Measurements from ENCODE around the gene CALN1. TPM values are rescaled to one million over a fixed set of nuclear protein-coding genes. Genes with fewer than 3 reads are reported as not detected.

The CALN1 gene
- total and polyA plus RNA-seq, 2 experiments from 2014 or later = 7.6 to 14.5 TPM

GRCh38 chr7:72127136-72127535 lies 285.0 kb downstream of the CALN1 start:
- no peak for TF ChIP-seq EZH2 (IDR thresholded peaks at IDR 0.05; ENCODE audit: low read depth, unreplicated experiment)
- no peak for TF ChIP-seq ZNF462 (CRISPR knock-in tag; IDR thresholded peaks at IDR 0.05)
- no peak for TF ChIP-seq ZNF114 (CRISPR knock-in tag; IDR thresholded peaks at IDR 0.05)
- no peak for TF ChIP-seq REST (IDR thresholded peaks at IDR 0.05; ENCODE audit: unreplicated experiment)
- TF ChIP-seq NANOG (IDR thresholded peaks at IDR 0.05; ENCODE audit: borderline replicate concordance) = no peak
- no peak for TF ChIP-seq CREB1 (CRISPR knock-in tag; IDR thresholded peaks at IDR 0.05; ENCODE audit: low read depth)
- no peak for TF ChIP-seq POLR2AphosphoS5 (IDR thresholded peaks at IDR 0.05; ENCODE audit: low read depth)
- no peak for TF ChIP-seq ZNF331 (CRISPR knock-in tag; IDR thresholded peaks at IDR 0.05; ENCODE audit: low read depth)
- TF ChIP-seq, protein P1, sequence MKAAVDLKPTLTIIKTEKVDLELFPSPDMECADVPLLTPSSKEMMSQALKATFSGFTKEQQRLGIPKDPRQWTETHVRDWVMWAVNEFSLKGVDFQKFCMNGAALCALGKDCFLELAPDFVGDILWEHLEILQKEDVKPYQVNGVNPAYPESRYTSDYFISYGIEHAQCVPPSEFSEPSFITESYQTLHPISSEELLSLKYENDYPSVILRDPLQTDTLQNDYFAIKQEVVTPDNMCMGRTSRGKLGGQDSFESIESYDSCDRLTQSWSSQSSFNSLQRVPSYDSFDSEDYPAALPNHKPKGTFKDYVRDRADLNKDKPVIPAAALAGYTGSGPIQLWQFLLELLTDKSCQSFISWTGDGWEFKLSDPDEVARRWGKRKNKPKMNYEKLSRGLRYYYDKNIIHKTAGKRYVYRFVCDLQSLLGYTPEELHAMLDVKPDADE (IDR thresholded peaks at IDR 0.05) = no peak
- TF ChIP-seq JUNB (IDR thresholded peaks at IDR 0.05; ENCODE audit: unreplicated experiment) = no peak
- no peak for TF ChIP-seq STAT1 (IDR thresholded peaks at IDR 0.05; ENCODE audit: unreplicated experiment)

More at GRCh38 chr7:72127136-72127535, 285.0 kb downstream of the CALN1 start:
- H3K4me3 Mint-ChIP-seq = no peak overlapping the region
- ATAC-seq (no peak), DNase-seq (ENCODE audit: low spot score) (no peak)
- no peaks in the 10 kb centered on the region for H3K27me3 ChIP-seq (ENCODE audit: insufficient read depth)
- H3K27ac ChIP-seq (ENCODE audit: low read depth) = no peak overlapping the region
- peaks cover 2% of the 10 kb centered on the region; the same call in 1 of the 2 replicates for H3K9me2 ChIP-seq (ENCODE audit: insufficient read depth)
- no peaks in the 10 kb centered on the region for H3K4me1 ChIP-seq (ENCODE audit: insufficient read depth)
- no peaks in the 10 kb centered on the region for H3K79me2 ChIP-seq (replicated peaks; ENCODE audit: insufficient read depth)
- H3K4me1 Mint-ChIP-seq = no peaks in the 10 kb centered on the region
- peaks cover 6% of the 10 kb centered on the region; the same call in 2 of the 3 replicates for H3K36me3 Mint-ChIP-seq (ENCODE audit: low read depth)
- H3K27me3 Mint-ChIP-seq (ENCODE audit: insufficient read depth, low read depth, poor library complexity) = no peaks in the 10 kb centered on the region
- H4K20me1 ChIP-seq (replicated peaks; ENCODE audit: insufficient read depth) = no peaks in the 10 kb centered on the region
- H3K27ac Mint-ChIP-seq = no peak overlapping the region
- H3K36me3 ChIP-seq (ENCODE audit: insufficient read depth) = no peaks in the 10 kb centered on the region
- H3K9me3 Mint-ChIP-seq = peaks cover 6% of the 10 kb centered on the region; the same call in 2 of the 3 replicates
- no peaks in the 10 kb centered on the region for H3F3A ChIP-seq (replicated peaks; ENCODE audit: low read depth)
- H3K4me3 ChIP-seq = no peak overlapping the region
- H3K4me2 ChIP-seq = no peak overlapping the region
- no peak overlapping the region for H2AFZ ChIP-seq

Measured in GM23338 (cell line).